ENCODE measurements around the gene SLC18A2.
"Not testable (repeated sequence)": the region's sequence is repeated elsewhere in the genome, so short reads cannot be mapped to it uniquely, and the experiment has no call there.

The SLC18A2 gene

DNA sequence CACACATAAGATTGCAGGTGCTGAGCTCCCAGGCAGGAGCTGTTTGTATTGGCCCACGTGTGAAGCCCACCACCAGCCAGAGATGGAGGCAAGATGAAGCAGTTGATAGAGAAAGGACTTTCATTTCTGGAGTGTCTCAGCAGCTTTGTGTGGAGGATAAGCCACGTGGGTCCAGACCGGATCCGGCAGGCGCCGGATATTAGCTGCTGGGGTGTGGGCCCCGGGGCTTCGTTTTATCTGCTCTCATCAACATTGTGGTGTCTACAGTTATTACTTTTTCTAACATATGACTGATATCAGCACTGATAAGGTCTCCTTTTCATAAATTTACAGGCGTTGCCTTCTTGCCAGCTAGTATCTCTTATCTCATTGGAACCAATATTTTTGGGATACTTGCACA lies 25.5 kb downstream of the SLC18A2 start:
- no peak for DNase-seq

DNA sequence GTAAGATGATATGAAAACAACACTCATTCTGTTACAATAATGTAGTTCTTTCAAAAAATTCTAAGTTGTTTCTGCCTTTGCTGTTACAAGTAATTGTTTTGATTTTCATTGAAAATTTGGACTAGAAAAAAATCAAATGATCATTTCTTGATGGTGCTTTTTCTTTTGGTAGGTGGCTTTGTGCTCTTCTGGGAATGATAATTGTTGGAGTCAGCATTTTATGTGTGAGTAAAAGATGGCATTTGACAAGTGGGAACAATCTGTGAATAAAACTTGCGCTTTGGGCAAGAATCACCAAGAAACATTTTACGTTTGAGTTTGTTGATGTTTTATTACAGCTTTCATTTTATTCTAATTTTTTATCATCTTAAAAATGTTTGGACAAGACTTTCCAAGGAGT lies 25.9 kb downstream of the SLC18A2 start:
- DNase-seq, result no peak

- DNase-seq, result no peak
Measured at GRCh38 chr10:117268258-117268657, 27.3 kb downstream of the SLC18A2 start.

- DNase-seq, result no peak
Measured at GRCh38 chr10:117268907-117269306, 28.0 kb downstream of the SLC18A2 start.

GRCh38 chr10:117271427-117271826 lies 30.5 kb downstream of the SLC18A2 start:
- no peak for DNase-seq

DNA sequence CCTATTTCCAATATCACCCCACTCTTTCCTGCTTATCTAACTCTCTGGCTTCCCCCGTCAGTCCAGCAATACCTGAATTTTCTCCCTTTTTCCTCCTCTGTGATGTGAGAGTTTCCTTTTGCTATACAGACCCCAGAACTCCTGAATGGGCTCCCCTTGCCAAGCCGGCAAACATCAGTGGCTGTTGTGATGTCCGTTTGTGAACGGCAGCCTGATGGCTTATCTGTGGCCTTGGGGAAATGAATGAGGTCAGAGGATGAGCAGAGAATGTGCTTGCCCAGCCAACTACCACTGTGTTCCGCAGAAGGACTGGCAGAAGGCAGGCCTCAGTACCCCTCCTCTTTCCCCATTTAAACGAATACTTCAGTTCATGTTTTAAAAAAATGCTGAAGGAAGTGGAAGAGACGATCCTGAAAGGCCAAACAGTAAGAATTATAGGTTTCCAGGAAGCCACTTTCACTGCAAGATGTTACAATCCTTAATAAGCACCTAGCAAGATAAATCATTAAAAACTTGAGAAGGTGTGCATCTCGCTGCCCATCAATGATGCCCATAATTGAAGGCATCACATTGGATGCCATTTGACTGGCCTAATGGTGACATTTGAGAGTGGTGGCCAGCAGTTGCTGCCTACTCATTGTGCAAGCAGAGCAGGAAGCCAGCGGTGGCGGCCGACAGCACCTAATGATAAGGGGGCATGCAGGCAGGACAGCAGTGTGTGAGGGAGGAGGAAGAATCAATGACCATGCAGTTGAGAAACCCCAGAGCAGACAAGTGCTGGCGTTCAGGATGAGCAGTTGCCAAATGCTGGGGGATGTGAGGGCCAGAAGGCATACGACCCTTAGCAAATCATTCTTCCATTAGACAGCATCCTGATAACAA lies 31.5 kb downstream of the SLC18A2 start:
- DNase-seq, result no peak

- DNase-seq, result no peak
Measured at GRCh38 chr10:117273980-117274379, 33.1 kb downstream of the SLC18A2 start.

- DNase-seq, result no peak
Measured at GRCh38 chr10:117274509-117274908, 33.6 kb downstream of the SLC18A2 start.

DNA sequence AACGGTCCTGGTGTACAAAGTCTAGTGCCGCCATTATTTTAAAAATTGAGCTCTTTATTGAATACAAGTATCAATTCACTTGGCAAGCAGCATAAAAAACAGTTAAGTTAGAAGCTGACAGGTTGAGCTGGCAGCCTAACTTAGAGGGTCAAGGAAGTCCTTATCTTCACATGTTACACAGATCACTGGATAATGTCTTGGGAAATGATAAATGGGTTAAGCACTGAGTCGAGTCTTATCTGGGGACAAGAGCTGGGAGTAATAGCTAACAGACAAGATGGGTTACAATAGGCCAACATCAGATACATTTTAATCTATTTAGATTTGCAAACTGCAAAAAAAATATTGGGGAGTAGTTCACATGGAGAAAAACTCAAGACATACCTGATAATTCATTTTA lies 34.2 kb downstream of the SLC18A2 start:
- DNase-seq, result no peak

DNA sequence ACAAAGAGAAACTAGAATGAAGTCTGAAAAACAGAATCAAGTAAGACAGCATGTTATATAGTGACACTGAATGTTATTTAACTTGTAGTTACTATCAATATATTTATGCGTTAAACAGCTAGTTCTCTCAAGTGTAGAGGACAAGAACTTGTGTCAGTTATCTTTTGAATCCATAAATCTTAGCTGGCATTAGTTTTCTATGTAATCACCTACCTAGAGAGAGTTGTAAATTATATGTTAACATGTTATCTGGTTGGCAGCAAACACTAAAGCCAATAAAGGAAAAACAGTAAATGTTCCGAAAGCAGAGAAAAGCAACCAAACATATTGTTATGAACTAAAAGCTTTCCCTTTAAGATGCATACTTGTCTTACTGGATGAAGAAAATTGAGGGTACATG lies 36.8 kb downstream of the SLC18A2 start:
- no peak for DNase-seq

DNA sequence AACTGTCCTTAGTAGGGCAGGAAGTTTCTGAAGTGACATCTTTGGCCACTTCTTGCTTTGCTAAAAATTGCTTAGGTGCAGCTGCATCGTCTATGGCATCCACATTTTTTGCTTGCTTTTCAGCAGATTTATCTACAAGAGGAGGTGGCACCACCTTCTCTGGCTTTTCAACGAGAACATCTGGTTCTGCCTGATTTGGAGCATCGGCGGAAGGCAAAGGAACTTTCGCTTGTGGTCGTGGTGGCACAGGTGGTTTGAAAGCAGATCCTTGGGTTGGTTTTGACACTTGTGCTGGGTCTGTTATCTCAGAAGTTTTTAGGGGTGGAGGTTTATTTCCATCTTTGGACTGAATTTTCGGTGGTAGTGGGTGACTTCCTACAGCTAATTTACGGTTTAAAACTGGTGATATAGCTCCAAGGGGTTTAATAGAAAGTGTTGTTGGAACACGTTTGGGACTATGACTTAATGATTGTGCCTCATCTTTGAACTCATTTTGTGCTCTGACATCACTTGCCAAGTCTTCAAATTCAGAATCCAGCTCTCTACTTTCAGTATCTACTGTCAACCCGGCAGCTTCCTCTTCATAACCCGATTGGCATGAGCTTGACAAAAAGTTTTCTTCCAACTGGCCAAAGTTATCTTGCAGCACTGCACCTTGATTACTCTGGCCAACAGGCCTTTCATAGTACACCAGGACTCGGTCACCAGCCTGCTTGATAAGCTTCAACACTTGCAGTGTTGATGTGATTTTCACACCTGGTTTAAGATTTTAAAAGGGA lies 44.0 kb downstream of the SLC18A2 start:
- DNase-seq, result peak in 1 of 6 experiments; percentile 4

DNA sequence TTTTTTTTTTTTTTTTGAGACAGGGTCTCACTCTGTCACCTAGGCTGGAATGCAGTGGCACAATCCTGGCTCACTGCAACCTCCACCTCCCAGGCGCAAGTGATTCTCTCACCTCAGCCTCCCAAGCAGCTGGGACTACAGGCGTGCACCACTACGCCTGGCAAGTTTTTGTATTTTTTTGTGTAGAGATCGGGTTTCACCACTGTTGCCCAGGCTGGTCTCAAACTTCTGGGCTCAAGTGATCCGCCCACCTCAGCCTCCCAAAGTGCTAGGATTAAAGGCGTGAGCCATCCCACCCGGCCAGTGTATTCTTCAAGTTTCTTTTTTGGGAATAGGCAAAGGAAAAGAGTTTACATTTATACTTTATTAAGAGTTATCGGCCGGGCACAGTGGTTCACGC lies 50.0 kb downstream of the SLC18A2 start:
- not testable (repeated sequence) for DNase-seq

GRCh38 chr10:117294039-117294645 lies 53.2 kb downstream of the SLC18A2 start:
- DNase-seq, result no peak

- no peak for DNase-seq
Measured at GRCh38 chr10:117294735-117295134, 53.8 kb downstream of the SLC18A2 start.

DNA sequence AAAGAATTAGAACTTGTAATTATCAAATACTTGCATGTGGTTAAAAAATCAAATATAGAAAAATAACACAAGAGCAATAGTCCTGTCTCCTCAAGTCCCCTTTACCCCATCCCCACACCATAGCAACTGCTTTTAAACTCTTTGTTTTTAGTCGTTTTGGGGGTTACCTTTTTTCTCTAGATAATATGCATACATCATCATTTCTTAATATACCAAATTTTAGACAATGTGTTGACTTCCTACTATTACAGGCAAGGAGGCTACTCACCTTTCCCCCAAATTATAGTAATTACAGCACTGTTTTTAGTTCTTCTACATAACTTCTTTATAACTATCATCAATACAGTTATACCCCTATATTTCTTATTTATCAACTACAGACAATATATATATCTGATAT lies 57.3 kb downstream of the SLC18A2 start:
- no peak for DNase-seq

DNA sequence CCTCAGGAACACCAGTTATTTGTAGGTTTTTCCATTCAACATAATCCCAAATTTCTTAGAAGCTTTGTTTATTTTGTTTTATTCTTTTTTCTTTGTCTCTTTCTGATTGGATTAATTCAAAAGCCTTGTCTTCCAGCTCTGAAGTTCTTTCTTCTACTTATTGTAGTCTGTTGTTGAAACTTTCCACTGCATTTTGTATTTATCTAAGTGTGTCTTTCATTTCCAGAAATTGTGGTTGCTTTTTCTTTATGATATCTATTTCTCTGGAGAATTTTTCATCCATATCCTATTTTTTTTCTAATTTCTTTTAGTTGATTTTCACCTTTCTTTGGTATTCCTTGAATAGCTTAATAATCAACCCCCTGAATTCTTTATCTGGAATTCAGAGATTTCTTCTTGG lies 58.5 kb downstream of the SLC18A2 start:
- DNase-seq, result no peak

DNA sequence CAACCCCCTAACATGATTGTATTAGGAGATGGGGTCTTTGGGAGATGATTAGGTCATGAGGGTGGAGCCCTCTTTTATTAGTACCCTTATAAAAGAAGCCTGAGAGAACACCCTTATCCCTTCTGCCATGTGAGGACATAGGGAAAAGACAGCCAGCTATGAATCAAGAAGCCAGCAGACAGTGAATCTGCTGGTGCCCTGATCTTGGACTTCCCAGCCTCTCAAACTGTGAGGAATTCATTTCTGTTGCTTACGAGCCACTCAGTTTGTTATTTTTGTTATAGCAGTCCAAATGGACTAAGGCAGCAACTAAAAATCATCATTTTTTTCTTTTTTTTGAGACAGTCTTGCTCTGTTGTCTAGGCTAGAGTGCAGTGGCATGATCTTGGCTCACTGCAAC lies 59.8 kb downstream of the SLC18A2 start:
- no peak for DNase-seq

- DNase-seq, result not testable (repeated sequence)
Measured at GRCh38 chr10:117303451-117303850, 62.5 kb downstream of the SLC18A2 start.

GRCh38 chr10:117306674-117307073 lies 65.8 kb downstream of the SLC18A2 start:
- no peak for DNase-seq

DNA sequence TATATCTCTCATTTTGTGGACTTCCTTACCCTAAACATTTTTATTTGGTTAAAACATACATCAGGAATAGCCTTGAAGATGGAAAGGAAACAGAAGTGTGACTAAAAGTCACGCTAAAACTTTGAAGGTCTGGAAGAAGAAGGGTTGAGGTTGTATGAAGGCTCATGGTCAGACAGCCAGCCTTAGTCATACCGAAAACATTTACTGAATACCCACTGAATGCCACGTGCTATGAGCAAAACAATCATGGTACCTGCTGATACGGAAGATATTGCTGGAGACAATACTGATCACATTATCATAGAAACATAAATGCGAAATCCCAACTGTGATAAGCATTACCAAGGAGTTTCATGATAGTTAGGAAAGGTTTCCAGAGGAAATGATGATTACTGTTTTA lies 70.3 kb downstream of the SLC18A2 start:
- DNase-seq, result no peak

DNA sequence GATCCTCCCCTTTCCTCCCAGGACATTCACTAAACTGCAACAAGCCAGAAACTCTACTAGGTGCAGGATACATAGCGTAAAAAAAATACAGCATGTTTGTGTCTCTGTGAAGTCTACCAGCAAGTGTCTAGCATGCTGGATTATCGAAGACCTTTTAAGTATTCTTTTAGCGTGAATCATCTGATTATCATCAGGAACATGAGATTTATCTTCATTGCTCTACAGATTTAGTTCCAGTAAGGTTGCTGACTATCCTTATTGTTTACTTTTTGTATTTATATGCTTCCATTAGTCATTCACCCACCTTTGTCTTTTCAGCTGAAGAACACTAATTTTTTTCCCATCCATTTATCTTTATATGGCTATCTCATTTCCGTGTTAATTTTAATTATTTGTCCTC lies 71.5 kb downstream of the SLC18A2 start:
- no peak for DNase-seq

DNA sequence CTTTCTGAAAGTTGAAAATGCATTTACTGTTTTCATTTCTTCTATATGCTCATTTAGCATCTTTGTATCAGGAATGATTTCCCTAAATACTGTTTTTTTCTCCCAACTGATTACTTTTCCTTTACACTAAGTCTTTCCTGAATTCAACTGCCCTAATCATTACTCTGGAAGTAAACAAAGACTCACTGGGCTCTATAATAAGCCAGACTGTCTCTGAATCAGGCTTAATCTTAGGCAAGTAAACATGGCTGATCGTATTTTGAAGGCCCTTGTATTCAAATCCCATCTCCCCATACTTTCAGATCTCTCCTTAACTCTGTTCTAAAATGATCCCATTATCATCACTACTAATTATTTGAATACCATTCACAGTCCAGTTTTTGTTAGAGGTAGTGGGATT lies 72.7 kb downstream of the SLC18A2 start:
- DNase-seq, result no peak

GRCh38 chr10:117316701-117317100 lies 75.8 kb downstream of the SLC18A2 start:
- DNase-seq, result no peak

DNA sequence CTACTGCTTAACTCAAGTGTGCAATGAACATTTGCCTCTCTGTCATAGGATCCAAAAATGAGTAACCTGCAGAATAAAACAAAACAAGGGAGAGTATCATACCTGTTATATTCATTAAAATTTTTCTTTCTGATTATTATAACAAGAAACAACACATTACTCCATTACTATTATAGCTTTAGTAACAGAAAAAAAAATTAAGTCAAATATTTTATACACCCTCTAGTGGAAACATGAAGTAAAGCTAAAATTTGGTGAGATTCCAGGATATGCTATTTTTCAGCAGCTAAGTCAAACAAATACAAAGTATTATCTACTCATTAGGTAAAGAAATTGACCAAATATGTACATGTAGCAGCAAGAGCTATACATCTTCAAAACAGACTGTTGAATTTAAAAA lies 78.0 kb downstream of the SLC18A2 start:
- no peak for DNase-seq

Data from stimulated activated naive CD4-positive, alpha-beta T cell (primary cell).